Loucy (cell line): Measurements from ENCODE around the gene AGAP1.

ENCODE experiments used
- EZH2phosphoT487 ChIP-seq: fragments of 200-600 bp; IDR thresholded peaks from 2 replicates; pipeline ENCODE4 v1.6.1; 2018; ENCODE audit warnings: antibody characterized with exemption, mild to moderate bottlenecking, moderate library complexity, borderline replicate concordance
- TF ChIP-seq, protein P1 (sequence below): fragments of 200-600 bp; sonication (generic); conservative IDR thresholded peaks from 2 replicates; pipeline ENCODE4 v1.5.1; 2014; ENCODE audit warnings: mild to moderate bottlenecking, antibody characterized with exemption, low read length

DNA sequence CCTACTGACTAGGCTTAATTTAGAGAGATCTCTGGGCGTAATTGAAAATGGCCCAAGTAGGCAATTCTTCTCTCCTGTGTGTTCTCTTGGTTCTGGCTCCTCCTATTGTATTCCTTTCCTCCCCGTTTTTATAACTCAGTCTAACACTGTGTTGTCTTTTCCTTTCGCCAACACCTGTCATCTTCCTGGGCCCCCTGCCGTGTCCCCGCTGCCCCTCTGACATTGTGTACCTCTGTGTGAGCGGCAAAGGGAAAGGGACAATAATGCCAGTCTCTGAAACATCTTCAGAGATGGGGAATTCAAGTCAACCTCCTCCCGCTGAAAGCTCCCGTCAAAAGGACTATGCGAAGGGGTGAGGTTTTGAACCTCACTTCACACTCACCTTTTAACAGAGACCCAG lies 463.4 kb downstream of the AGAP1 start:
- TF ChIP-seq, protein P1, sequence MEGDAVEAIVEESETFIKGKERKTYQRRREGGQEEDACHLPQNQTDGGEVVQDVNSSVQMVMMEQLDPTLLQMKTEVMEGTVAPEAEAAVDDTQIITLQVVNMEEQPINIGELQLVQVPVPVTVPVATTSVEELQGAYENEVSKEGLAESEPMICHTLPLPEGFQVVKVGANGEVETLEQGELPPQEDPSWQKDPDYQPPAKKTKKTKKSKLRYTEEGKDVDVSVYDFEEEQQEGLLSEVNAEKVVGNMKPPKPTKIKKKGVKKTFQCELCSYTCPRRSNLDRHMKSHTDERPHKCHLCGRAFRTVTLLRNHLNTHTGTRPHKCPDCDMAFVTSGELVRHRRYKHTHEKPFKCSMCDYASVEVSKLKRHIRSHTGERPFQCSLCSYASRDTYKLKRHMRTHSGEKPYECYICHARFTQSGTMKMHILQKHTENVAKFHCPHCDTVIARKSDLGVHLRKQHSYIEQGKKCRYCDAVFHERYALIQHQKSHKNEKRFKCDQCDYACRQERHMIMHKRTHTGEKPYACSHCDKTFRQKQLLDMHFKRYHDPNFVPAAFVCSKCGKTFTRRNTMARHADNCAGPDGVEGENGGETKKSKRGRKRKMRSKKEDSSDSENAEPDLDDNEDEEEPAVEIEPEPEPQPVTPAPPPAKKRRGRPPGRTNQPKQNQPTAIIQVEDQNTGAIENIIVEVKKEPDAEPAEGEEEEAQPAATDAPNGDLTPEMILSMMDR: no peak
- no peak for TF ChIP-seq EZH2phosphoT487
